GM19395 (cell line): ENCODE data around the gene TKFC.

Experiments
- ATAC-seq: cut with Tn5 transposase; IDR thresholded peaks from one replicate; pipeline ENCODE4 v1.9.1; 2021; ENCODE audit warnings: mild to moderate bottlenecking, moderate library complexity; ENCODE audit not compliant: unreplicated experiment

Gene TKFC

DNA sequence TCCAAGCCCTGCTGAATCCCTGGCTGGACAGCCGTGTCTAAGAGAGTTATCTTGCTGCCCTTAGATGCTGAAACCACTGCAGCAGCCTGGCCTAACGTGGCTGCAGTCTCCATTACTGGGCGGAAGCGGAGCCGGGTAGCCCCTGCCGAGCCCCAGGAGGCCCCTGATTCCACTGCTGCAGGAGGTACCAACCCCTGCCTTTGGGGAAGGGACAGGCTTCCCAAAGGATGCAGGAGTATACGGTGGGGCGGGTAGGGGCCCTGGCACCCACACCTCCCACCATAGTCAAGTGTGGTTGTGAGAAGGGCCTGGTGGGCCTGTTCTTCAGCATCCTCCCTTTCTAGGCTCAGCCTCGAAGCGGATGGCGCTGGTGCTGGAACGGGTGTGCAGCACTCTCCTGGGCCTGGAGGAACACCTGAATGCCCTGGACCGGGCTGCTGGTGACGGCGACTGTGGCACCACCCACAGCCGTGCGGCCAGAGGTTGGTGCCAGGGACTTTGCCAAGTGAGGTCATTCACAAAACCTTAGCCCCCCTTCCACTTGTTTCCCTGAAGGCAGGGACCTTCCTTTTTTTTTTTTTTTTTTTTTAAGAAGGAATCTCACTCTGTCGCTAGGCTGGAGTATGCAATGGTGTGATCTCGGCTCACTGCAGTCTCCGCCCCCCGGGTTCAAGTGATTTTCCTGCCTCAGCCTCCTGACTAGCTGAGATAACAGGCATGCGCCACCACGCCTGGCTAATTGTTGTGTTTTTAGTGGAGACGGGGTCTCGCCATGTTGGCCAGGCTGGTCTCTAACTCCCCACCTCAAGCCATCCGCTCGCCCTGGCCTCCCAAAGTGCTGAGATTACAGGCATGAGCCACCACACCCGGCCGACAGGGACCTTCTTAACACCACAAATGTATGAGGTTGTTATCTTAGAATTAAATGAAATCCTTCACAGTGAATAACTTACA is 11.0 kb downstream of the TKFC start:
- ATAC-seq = no peak

- no peak for ATAC-seq
These were observed 12.2 kb downstream of the TKFC start for GRCh38 chr11:61345170-61345610.

- no peak for ATAC-seq
These were observed 13.2 kb downstream of the TKFC start for GRCh38 chr11:61345954-61346843.

- no peak for ATAC-seq
These were observed 15.0 kb downstream of the TKFC start for GRCh38 chr11:61347916-61348461.

GRCh38 chr11:61349189-61349751 is 16.2 kb downstream of the TKFC start:
- ATAC-seq = no peak

- no peak for ATAC-seq
These were observed 16.9 kb downstream of the TKFC start for GRCh38 chr11:61349916-61350315.

GRCh38 chr11:61350336-61350735 is 17.3 kb downstream of the TKFC start:
- no peak for ATAC-seq

DNA sequence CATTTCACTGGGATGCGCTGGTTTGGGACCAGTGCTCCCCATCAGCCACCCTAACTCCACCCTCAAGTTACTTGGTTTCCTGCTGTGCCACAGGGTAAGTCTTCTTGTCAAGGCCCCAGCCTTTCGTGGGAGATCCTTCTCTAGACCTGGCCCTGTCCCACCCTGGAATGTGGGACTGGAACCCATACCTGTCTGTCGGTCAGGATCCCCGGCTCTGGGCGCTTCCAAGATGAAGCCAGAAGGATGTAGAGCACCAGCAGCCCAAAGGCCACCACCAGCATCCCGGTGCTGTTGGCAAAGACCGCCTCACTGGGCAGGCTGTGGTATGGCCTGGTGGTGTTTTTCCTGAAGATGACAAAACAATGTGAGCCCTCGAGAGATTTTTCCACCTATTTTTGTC is 17.8 kb downstream of the TKFC start:
- ATAC-seq = no peak

- ATAC-seq = no peak
These were observed 19.0 kb downstream of the TKFC start for GRCh38 chr11:61352038-61352437.

DNA sequence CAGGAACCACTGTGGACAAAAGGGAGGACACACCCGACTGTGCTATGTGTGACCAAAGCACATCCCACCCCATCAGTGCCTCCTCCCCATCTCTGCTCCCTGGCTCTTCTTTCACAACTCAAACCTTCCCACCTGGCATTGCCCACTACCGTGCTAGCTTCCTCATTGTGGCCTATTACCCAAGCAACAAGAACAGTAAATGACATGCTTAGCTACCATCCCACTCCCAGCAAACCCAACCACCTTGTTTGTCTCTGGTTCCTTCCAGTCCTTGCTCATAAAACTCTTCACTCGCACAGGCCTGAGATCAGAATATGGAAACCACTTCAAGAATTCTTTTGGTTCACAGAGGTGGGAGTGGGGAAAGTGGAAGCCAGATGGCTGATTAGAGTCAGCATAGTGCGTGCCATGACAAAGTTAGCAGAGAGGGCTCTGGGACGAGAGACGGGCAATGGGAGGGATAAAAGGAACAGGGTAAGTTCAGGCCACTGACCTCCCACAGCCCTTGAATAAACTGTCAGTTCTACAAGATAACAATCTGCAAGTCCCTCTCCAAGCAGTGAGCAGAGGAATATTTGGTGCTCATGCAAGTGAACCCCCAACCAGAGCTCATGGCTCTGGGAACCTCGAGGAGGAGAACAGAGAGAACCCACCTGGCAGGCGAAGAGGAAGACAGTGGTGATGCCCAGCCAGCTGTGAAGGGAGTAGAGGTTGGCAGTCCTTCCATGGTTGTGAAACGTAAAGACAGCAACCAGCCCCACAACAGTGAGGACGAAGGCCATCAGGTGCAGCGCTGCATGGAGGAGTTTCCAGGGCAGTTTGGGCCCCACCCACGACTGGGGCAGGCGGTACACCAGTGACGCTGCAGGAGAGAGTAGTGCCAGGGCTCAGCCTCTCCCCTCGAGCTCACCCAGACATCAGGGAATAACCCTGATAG is 20.4 kb downstream of the TKFC start:
- no peak for ATAC-seq

GRCh38 chr11:61354208-61354607 is 21.2 kb downstream of the TKFC start:
- ATAC-seq = no peak

GRCh38 chr11:61356706-61357105 is 23.7 kb downstream of the TKFC start:
- no peak for ATAC-seq

GRCh38 chr11:61357233-61357893 is 24.3 kb downstream of the TKFC start:
- peak; percentile 47 for ATAC-seq

- no peak for ATAC-seq
These were observed 24.8 kb downstream of the TKFC start for GRCh38 chr11:61357894-61358239.

DNA sequence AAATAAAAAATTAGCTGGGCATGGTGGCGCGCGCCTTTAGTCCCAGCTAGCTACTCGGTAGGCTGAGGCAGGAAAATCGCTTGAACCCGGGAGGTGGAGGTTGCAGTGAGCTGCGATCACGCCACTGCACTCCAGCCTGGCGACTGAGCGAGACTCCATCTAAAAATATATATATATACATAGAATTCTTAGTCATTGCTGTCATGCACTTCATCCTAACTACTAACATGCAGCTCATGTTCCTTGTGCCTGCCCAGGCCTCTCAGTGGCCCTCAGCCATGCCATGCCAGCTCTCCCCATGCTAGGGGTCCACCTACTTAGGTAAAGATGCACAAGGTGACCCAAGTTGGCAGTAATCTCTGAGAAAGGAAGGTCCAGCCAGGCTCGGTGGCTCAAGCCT is 25.5 kb downstream of the TKFC start:
- ATAC-seq = no peak

- ATAC-seq = no peak
These were observed 26.5 kb downstream of the TKFC start for GRCh38 chr11:61359516-61359915.

GRCh38 chr11:61361237-61361740 is 28.3 kb downstream of the TKFC start:
- peak; percentile 0 for ATAC-seq

DNA sequence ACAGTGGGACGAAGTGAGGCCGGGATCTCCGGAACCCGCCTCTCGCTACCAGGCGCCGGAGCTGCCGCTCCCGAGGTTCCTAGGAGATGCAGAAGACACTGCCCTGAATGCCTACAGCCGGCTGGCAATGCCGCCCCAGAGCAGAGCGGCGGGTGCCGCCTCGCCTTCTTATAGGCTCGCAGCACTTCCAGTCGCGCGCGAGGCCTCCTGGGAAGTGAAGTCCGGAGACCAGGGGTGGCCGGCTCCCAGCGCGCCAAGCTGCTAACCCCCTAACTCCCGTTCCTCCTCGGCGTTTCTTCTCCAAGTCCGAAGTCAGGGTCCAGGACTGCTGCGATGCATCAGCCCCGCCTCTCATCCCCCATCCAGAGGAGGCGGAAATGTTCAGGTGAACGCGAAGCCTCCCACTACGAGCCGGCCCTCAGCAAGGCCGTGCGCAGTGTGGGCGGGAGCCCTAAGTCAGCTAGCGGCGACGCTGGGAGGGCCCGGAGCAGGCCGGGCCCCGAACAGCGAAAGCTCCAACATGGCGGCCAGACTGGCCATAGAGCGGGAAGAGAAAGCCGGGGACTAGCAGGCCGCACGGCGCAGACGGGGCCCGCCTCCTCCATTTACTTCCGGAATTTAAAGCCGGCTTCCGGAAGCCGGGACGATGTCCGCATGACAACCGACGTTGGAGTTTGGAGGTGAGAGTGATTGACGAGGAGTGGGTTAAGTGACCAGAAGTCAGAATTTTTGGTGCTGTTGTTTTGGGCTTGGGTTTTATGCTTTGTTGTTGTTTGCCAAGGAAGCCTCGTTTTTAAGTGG is 28.9 kb downstream of the TKFC start, which contains the start of the genes CYB561A3 and TMEM138:
TSS of gene CYB561A3 (minus strand) at position 142 of the 801 bp plus-strand sequence. CDS start 5,169 bp downstream, outside the sequence.
TSS of gene TMEM138 (plus strand) at position 634 of the 801 bp plus-strand sequence. CDS start 2,017 bp downstream, outside the sequence.
- peak; percentile 87 for ATAC-seq
